Ishikawa (cell line): ENCODE results near the gene ANXA2.

Experiments used
- CEBPB ChIP-seq: IDR thresholded peaks from 2 replicates; pipeline ENCODE4 v1.6.1; 2012
- EGR1 ChIP-seq: IDR thresholded peaks from 2 replicates; pipeline ENCODE4 v1.6.1; 2012
- EP300 ChIP-seq: IDR thresholded peaks from 2 replicates; pipeline ENCODE4 v1.6.1; 2012; ENCODE audit warnings: borderline replicate concordance
- RAD21 ChIP-seq: IDR thresholded peaks from 2 replicates; pipeline ENCODE4 v1.6.1; 2012; ENCODE audit warnings: low read depth
- REST ChIP-seq: IDR thresholded peaks from 2 replicates; pipeline ENCODE4 v1.6.1; 2012; ENCODE audit warnings: low read depth, mild to moderate bottlenecking
- TCF12 ChIP-seq: IDR thresholded peaks from 2 replicates; pipeline ENCODE4 v1.6.1; 2012; ENCODE audit warnings: low read depth
- YY1 ChIP-seq: IDR thresholded peaks from 2 replicates; pipeline ENCODE4 v1.6.1; 2012; ENCODE audit warnings: low read depth
- ZBTB7A ChIP-seq: IDR thresholded peaks from 2 replicates; pipeline ENCODE4 v1.6.1; 2012; ENCODE audit warnings: low read depth
- TF ChIP-seq, protein P1 (sequence below): IDR thresholded peaks from 2 replicates; pipeline ENCODE4 v1.6.1; 2012
- TF ChIP-seq, protein P2 (sequence below): IDR thresholded peaks from 2 replicates; pipeline ENCODE4 v1.6.1; 2012

- TF ChIP-seq YY1: no peak
- TF ChIP-seq, protein P1, sequence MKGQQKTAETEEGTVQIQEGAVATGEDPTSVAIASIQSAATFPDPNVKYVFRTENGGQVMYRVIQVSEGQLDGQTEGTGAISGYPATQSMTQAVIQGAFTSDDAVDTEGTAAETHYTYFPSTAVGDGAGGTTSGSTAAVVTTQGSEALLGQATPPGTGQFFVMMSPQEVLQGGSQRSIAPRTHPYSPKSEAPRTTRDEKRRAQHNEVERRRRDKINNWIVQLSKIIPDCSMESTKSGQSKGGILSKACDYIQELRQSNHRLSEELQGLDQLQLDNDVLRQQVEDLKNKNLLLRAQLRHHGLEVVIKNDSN: no peak
- no peak for TF ChIP-seq EP300
- no peak for TF ChIP-seq TCF12
- no peak for TF ChIP-seq ZBTB7A
- TF ChIP-seq EGR1: no peak
- TF ChIP-seq, protein P2, sequence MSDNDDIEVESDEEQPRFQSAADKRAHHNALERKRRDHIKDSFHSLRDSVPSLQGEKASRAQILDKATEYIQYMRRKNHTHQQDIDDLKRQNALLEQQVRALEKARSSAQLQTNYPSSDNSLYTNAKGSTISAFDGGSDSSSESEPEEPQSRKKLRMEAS: no peak
- no peak for TF ChIP-seq REST
- no peak for TF ChIP-seq RAD21
- TF ChIP-seq CEBPB: no peak
Measured at GRCh38 chr15:60350108-60350507, 47.7 kb downstream of the ANXA2 start.
